CD4-positive, alpha-beta T cell treated with Interleukin-4 for 4 hours (primary cell): Measurements from ENCODE around the gene CCDC106.

ENCODE experiments used
- DNase-seq: peaks from one replicate; pipeline ENCODE4 v3.0.0-alpha.2; 2020

Gene CCDC106

DNA sequence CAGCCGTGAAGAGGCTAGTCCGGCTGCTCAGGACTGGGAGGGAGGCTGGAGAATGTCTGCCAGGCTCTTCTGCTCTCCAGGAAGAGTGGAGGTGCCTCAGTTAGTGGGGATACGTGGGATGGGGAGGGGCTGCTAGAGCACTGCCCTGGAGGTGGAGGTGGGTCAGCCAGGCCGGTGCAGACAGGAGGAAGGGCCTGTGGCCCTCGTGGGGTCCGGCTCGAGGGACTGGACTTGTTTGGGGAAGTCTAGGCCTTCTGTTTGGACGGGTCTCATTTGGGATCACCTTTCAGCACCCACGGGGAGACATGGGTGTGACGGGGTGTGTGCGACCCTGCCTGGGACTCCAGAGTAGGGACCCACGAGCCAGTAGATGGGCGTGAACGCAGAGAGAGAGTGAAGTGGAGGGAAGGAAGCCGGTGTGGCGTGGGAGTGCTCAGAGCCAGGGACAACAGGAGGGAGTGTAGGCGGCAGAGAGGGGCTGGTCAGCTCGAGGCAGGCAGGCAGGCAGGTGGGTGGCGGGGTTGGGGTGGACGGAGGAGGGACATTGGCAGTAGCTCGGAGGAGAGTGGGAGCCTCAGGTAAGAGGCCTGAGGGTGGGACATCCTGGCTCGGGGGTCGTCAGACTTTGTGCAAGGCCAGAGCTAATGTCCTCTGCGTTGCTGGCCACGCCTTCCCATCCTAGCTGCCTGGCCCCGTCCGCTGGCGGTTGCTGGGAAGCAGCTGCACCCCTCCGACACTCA is 38.5 kb downstream of the CCDC106 start:
- no peak for DNase-seq

DNA sequence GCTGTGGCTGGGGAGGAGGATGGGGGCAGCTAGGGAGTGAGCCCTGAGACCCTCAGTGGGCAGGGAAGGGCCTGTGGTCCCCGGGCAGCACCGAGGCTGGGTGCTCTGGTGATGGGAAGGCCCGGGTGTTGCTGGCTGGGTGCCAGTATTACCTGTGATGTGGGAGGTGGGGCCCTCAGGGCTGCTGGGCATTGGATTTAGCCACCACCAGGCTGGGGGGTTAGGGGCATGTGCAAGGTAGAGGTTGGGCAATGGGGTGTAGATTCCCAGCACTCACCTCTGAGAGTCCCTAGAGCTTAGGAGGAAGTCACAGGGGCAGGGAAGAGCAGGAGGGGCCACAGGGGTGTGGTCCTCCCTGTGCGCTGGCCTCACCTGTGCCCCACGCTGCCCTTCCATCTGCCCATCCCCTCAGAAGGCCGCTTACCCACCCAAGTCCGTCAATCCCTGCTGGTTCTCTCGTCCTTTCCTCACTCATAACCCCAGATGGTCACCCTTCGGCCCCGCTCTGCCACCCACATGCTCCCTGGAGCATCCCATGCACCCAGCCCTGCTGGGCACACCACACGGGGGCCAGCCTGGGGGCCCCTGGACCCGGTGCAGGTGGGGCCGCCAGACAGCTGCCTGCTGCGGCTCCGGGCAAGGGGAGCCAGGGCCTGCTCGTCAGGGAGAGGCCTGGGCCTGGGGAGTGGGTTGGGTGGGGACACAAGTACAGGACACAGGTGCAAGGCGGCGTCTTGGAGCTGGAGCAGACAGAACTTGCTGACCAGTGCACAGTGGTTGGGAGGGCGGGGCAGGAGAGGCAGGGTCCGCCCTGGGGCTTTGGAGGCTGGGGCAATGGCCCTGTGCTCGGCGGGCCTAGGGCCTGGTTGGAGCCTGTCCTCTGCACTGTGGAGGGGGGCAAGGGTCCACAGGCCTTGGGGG is 39.5 kb downstream of the CCDC106 start:
- no peak for DNase-seq

DNA sequence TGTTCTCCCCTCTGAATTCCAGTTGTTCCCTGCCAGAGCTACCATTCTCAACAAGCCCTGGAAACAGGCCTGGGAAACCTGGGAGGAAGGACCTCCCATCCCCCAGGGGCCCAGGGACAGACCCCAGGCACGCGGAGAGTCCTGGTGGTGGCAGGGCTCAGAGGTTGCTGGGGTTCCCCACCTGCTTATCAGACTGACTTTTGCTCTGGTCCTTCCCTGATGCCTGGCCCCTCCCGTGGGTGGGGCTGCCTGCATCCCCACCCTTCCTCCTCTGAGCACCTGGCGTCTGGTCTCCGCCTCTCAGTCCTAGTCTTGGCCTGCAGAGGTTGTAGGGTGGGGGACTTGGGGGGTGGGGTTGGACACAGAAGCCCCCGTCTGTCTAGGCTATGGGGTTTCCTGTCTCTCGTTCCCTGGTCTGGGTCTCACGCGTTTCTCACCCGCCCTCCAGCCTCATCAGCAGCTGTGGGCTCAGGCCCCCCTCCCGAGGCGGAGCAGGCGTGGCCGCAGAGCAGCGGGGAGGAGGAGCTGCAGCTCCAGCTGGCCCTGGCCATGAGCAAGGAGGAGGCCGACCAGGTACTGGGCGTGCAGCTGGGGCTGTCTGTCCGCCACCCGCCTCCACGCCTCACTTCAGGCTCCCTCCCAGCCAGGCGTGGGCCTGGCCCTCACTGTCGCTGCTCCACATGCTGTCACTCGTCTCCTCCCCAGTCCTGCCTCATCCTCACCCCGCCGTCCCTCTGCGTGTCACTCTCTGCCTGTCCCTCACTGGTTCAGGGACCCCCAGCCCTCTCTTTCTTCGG is 40.6 kb downstream of the CCDC106 start:
- no peak for DNase-seq

DNA sequence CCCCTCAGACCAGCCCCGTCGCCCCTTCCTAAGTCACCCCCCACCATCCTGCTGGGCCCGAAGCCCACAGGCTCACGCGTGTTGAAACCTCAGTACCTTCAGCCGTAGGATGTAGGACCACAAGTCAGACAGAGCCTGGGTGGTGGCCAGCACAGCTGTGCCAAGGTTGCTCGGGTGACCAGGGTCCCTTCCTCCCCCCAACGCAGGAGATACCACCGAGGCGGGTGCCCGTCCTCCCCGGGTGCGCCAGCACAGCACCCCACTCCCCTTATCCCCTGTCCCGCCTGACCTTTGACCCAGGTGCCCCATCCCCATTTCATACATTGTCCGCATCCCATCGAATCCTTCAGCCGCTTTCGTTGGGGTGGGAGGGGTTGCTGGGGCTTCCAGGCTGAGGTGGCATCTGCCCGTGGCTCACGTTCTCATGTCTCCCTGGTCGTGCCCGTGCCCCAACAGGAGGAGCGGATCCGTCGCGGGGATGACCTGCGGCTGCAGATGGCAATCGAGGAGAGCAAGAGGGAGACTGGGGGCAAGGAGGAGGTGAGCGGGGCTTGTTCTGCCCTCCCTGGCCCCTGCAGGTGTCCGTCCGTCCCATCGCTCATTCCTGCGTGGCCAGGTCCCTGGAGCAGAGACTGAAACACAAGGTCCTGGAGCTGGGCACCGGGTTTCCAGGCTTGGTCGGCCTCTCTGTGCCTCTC is 41.5 kb downstream of the CCDC106 start:
- no peak for DNase-seq

DNA sequence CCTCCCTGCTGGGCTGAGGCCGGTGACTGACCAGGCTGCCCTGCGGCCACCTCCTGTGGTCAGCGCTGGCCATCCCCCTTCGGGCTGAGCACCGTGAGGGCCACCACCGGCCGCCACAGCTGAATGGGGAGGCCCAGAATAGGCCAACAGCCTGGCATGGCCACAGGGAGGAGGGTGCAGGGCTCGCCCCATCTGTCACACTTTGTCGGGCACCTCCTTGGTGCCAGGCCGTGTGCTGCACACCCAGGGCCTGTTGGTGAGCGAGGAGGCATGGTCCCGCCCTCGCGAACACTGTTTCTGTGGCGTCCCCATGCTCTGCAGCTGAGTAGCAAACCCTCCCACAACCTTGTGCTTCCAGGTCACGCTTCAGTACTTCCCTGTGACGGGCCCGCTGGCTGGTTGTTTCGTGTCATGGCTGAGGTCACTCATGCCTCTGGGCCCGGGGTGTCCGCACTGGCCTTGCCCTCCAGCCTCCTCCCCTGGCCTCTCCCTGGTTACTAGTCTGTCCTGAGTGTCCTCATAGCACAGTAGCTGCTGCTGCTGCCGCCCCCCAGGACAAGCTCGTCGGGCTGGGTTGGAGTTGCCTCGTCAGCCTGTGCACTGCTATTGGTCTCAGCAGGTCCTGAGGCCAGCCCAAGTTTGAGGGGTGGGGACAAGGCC is 42.2 kb downstream of the CCDC106 start:
- no peak for DNase-seq

DNA sequence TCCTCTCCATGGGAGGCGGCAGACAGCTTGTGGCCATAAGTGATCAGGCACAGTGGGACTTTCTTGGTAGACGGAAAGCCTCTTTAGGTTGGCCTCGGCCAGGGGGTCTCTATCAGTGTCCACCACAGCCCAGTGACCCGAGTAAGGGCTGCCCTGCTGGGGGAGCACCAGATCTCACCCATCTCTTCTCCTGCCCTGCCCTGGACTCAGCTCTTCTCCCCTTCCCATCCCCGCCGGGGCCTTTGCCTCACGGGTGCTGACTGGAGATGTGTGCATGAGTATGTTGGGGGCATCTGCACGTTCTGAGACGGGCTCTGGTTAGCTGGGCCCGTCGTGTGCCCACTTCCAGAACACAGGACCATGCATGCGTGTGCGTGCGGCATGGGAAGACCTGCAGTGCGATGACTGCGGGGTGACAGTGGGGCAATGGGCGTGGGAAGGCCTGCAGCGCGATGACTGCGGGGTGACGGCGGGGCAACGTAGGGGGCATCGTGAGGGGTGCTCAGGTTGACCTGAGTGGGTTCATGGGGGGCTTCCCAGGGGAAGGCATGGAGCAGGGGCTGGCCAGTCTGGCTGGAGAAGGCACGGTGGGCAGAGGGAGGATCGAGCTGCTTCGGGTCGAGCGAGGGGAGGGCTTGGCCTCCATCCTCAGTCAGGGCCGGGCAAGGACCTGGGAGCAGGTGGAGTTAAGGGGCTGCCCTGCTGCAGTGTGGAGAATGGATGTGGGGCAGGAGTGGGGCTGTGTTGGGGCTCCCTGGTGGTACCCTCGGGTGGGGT is 42.9 kb downstream of the CCDC106 start:
- no peak for DNase-seq

DNA sequence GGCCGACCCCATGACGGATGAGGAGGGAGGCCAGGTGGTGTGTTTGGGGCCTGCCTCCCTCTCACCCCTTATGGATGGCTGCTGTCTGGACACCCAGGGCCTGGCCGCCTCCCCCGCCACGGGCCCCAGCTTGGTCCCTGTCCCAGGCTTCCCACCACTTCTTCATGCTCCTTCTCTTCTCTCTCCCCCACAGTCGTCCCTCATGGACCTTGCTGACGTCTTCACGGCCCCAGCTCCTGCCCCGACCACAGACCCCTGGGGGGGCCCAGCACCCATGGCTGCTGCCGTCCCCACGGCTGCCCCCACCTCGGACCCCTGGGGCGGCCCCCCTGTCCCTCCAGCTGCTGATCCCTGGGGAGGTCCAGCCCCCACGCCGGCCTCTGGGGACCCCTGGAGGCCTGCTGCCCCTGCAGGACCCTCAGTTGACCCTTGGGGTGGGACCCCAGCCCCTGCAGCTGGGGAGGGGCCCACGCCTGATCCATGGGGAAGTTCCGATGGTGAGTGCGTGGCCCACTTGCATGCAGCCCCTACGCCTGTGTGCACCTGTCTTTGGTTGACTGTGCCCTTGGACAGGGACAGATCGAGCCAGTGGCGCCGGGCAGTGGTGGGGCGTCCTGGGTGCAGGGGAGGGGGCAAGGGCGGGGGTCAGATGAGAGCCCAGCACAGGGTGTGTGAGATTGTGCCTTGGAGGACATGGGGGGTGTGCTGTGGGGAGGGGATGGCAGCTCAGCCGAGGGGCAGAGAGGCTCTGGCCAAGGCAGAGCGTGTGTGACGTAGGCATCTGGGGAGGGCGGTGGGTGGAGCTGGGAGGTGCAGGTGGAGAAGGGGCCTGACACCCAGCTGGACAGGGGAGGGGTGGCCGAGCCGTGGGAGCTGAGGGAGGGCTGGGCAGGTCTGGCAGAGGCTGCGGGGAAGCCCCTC is 43.8 kb downstream of the CCDC106 start:
- DNase-seq: no peak

DNA sequence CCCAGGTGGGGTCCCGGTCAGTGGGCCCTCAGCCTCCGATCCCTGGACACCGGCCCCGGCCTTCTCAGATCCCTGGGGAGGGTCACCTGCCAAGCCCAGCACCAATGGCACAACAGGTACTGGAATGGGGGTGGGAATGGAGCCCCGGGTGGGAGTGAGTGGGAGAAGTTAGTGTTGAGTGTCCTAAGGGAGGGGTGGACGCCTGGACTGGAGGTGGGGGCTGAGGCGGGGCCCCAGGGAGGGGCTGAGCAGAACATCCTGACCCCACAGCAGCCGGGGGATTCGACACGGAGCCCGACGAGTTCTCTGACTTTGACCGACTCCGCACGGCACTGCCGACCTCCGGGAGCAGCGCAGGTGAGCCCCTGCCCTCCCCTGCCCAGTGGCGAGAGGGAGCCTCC is 44.7 kb downstream of the CCDC106 start:
- no peak for DNase-seq

DNA sequence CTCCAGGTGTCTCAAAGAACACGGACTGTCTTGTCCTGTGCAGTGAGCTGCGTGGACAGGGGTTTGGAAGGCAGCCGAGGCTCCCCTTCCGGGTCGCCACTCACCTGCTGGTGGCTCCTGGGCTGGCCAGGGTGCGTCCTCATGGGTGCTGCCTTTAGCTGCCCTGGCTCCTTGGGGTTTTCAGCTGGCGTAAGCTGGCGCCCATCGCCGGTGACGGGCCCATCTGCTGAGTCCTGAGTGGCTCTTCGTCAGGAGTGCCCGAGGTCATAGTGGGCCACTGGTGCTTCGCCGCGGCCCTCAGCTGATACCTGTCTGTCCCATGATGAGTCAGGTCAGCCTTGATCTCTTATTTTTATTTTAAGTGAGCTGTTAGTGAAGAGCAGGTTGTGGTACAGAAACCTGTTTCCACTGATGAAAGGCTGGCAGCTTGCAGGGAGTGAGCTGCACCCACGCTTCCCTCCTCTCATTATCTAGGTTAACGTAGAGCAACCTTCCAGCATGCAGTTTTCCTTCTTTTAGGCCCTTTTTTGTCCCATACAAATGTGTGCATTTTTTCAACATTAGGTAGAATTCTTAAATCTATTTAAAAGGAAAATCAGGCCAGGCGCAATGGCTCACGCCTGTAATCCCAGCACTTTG is 45.4 kb downstream of the CCDC106 start:
- DNase-seq: no peak

DNA sequence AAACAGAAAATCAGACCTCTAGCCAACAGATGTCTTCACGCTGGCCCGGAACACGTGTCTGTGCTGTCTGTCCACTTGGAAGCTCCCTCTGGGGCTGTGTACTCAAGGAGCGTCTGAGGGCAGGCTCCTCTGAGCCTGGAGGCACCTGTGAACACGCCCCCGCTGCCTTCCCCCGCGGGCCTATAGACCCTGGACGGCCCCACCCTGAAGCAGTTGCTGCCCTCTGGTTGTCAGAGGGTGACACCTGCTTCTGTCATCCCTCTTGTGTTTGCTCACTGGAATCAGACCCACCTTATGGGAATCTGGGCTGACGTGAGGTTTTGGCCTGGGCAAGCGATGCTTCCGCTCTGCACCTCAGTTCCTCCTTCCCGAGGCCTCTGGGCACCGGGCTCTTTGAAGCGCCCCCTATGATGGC is 46.2 kb downstream of the CCDC106 start:
- no peak for DNase-seq

DNA sequence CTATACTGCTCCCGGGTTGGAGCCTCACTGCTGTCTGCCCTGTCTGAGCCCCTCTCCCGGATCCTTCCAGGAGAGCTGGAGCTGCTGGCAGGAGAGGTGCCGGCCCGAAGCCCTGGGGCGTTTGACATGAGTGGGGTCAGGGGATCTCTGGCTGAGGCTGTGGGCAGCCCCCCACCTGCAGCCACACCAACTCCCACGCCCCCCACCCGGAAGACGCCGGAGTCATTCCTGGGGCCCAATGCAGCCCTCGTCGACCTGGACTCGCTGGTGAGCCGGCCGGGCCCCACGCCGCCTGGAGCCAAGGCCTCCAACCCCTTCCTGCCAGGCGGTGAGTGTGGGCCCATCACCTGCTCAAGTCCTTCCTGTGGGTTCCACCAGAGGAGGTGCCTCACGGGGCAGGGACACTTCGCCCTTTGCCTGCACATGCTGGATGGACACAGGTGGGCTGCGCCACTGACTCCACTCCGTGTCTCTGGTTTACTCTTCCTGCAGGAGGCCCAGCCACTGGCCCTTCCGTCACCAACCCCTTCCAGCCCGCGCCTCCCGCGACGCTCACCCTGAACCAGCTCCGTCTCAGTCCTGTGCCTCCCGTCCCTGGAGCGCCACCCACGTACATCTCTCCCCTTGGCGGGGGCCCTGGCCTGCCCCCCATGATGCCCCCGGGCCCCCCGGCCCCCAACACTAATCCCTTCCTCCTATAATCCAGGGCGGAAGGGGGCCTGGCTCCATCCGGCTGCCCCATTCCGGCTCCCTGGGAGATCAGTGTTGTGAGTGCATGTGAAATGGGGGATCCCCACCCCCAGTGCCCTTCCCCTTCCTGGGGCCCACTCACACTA is 46.9 kb downstream of the CCDC106 start:
- DNase-seq: no peak

DNA sequence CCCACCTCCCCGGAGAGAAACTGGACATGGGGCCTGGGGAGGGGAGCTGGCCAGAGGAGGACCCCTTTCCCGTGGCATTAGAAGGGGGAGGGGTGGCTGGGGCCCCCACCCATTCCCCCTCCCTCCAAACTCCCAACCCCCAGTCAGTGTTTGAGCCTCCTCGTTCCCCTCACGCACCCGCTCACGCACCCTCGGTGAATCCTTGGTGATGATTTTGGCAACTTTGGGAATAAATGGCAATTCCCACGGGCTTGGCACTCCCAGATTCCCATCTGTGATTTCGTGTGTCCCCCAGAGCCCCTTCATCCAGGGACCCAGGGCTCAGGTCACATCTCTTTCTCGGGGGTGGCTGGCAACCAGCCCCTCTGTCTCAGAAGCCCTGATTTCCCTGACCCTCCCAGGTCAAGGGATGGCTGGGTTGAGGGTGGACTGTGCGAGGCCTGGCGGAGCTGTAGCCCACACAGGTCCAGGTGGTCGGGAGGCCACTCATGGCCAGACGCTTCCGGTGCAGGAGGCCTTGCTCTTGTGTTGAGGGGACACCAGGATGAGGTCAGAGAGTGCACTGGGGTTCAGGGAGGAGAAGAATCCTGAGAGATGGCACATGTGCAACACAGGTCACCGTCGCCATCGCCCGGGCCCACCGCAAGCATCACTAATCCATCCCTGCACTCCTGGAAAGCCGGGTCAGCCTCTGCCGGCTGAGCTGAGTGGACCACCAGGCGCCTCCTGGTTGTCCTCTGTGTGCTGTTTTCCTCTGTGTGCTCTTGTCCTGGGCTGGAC is 47.7 kb downstream of the CCDC106 start:
- DNase-seq: no peak

DNA sequence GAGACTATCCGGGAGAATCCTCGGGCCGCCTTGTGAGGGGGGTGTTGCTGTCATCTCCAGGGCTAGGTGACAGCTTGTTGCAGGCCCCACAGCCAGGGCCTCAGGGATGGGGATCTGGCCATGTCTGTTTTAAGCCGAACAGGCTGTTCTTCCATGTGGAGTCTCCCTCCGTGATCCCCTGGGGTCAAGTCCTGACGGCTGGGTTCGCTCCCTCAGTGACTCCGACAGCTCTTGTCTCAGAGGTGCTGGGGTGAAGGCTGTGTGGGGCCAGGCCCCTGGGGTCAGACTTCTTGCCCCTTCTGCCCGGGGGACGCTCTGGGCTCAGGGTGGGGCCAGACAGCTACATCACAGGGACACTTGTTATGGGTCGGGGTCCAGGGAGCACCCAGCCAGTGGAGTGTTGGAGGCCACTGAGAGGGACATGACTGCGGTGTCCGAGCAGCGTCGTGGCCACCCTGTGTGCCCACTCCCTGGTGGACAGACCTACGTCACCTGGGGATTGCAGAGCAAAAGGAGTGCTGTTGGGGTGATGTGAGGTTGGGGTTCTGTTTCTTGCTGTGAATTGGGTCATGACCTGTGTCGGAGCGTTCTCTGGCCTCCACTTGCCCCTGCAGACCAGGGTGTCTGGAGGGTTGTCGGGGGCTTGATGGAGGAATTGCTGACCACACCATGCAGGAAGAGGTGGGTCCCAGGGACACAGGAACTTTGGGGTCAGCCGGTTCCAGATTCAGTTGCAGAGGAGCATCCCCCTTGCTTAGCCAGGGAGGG is 48.5 kb downstream of the CCDC106 start:
- no peak for DNase-seq

DNA sequence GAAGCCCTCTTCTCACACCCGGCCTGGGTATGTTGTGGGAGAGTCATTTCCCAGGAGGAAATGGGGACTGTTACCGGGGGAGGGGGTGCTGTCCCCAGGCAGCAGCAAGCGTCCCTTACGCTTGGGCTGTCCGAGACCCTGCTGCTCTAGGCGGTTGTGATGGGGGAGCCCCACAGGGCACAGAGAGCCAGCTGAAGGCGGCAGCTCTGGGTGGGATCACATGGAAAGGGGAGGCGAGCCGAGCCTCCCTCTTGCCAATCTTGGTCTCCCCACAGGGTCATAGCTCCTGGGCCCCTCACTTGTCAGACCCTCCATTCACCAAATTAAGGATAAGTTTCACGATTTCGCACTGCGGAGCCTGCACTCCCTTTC is 49.0 kb downstream of the CCDC106 start:
- no peak for DNase-seq

DNA sequence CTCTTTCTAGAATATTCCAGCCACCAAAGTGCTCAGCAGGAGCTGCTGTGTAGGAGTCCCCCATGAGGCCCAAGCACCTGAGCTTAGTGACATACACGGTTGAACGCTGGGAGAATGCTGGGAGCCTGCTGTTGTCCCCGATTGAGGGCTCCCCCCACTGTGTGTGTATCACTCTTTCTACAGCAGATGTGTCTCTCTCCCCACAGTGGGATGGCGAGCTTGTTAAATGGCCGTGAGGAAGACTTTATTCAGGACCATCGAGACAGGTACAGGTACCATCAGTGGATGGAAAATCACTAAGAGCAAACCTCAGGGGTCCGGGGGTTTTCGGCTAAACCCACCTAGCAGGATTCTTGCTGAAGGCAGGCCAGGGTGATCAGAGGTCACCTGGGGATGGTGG is 49.7 kb downstream of the CCDC106 start:
- DNase-seq: no peak

DNA sequence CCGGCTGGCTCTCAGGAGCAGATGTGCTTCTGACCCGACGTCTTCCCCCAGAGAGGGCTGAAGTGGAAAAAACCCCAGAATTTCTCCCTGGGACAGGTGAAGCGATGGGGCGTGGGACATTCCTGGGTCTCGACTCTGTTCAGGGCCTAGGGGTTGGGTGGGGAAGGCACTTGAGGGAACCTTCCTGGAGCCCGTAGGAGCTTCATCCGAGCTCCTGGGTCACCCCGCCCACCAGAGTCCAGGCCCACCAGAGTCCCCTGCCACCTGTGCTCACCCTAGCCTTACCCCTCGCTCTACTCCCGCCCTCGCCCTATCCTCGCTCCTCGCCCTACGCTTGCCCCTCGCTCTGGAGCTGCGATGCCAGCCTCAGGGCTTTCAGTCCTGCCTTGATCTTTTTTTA is 50.2 kb downstream of the CCDC106 start:
- DNase-seq: no peak

DNA sequence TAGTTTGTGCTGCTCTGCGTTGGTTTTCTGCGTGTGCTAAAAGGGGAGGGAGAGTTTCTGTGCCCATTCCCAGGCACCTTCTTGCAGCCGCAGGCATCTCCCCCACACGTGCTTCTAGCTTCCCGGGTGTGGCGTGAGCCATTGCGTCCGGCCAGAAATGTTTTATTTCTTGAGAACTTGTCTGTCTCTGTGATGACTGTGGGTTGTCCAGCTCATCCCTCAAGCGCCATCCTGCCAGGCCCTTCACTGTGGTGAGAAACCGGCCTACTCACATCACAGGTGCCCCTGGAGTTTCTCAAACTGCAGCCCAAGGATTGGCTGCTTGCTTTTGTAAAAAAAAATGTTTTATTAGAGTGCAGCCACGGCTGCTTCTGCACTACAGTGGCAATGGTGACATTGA is 51.2 kb downstream of the CCDC106 start:
- DNase-seq: no peak
